GM12878 (cell line): ENCODE results near the gene TJP1. TPM values are rescaled to one million over a fixed set of nuclear protein-coding genes. Genes with fewer than 3 reads are reported as not detected.

Experiments used
- ATAC-seq: fragments of 200-7000 bp; cut with Tn5 transposase; 3 replicates; pipeline ENCODE4 v1.9.1; 2020; ENCODE audit warnings: mild to moderate bottlenecking, moderate library complexity
- BruUV-seq: library from RNA; stranded (reverse); fragments of 400-500 nt; replicated peaks from 2 replicates; lab custom pipeline; 2021; lab: Mats Ljungman, UMichigan
- CTCF ChIA-PET: fragments of 300-600 bp; sonication (Branson Sonifier 250); formaldehyde crosslinking; extraction: SDS; loops from one replicate; lab custom pipeline; 2021; ENCODE audit warnings: inconsistent platforms; lab: Yijun Ruan, JAX
- POLR2A ChIA-PET: fragments of 350-600 bp; formaldehyde crosslinking; extraction: SDS; loops from one replicate; lab custom pipeline; 2021; ENCODE audit warnings: inconsistent platforms; lab: Charles Lee
- RAD21 ChIA-PET: fragments of 300-600 bp; sonication (Branson Sonifier 250); formaldehyde crosslinking; loops from one replicate; lab custom pipeline; 2023; ENCODE audit warnings: antibody characterized with exemption; ENCODE audit not compliant: unreplicated experiment; lab: Charles Lee
- SMC1A ChIA-PET: fragments of 300-600 bp; sonication (Branson Sonifier 250); formaldehyde crosslinking; loops from one replicate; lab custom pipeline; 2023; ENCODE audit not compliant: unreplicated experiment, uncharacterized antibody; lab: Charles Lee
- DNase-seq: peaks from one replicate; pipeline ENCODE4 v3.0.0-alpha.2; 2011; ENCODE audit warnings: low read depth, low spot score
- FAIRE-seq: peaks from 3 replicates; lab custom pipeline; 2011; peaks lifted over from hg19 to GRCh38; lab: Jason Lieb, UNC
- H2AFZ ChIP-seq: 2 replicates; pipeline ENCODE4 v1.6.0; 2011; ENCODE audit warnings: low read depth, low read length, control low read depth; ENCODE audit not compliant: control insufficient read depth
- H3K27ac ChIP-seq: 2 replicates; pipeline ENCODE4 v1.5.1; 2011; ENCODE audit warnings: control low read depth; ENCODE audit not compliant: control insufficient read depth, insufficient read depth
- H3K27me3 ChIP-seq, 2 experiments: replicated peaks in 1 of 2; 2 replicates each; pipeline versions ENCODE4 v1.6.0 to v1.6.1; 2011; ENCODE audit warnings: low read length in 1 of 2; ENCODE audit not compliant: control insufficient read depth in 2 of 2, insufficient read depth in 2 of 2
- H3K36me3 ChIP-seq, 2 experiments: 2 replicates each; pipeline ENCODE4 v1.5.1; 2011; ENCODE audit warnings: low read length in 1 of 2; ENCODE audit not compliant: control insufficient read depth in 2 of 2, insufficient read depth in 2 of 2
- H3K4me1 ChIP-seq: 2 replicates; pipeline ENCODE4 v1.6.1; 2011; ENCODE audit warnings: mild to moderate bottlenecking, low read length, moderate library complexity, mixed read lengths; ENCODE audit not compliant: control insufficient read depth, insufficient read depth
- H3K4me2 ChIP-seq: 2 replicates; pipeline ENCODE4 v1.6.0; 2011; ENCODE audit warnings: control low read depth; ENCODE audit not compliant: control insufficient read depth, insufficient read depth
- H3K4me3 ChIP-seq: fragments of 200-600 bp; sonication (generic); 2 replicates; pipeline ENCODE4 v1.5.1; 2016
- H3K79me2 ChIP-seq: 2 replicates; pipeline ENCODE4 v1.6.0; 2011; ENCODE audit warnings: low read length; ENCODE audit not compliant: control insufficient read depth, insufficient read depth
- H3K9ac ChIP-seq: 2 replicates; pipeline ENCODE4 v1.8.0; 2011; ENCODE audit warnings: low read length, control low read depth, mixed read lengths; ENCODE audit not compliant: control insufficient read depth, insufficient read depth
- H3K9me3 ChIP-seq: replicated peaks from 3 replicates; pipeline ENCODE4 v1.5.1; 2011; ENCODE audit warnings: mild to moderate bottlenecking, low read length; ENCODE audit not compliant: control insufficient read depth, insufficient read depth
- H4K20me1 ChIP-seq: 2 replicates; pipeline ENCODE4 v1.6.0; 2011; ENCODE audit not compliant: control insufficient read depth, insufficient read depth
- BACH1 ChIP-seq: fragments of 450-650 bp; IDR thresholded peaks from 2 replicates; pipeline ENCODE4 v1.6.1; 2017; ENCODE audit warnings: mild to moderate bottlenecking, borderline replicate concordance
- CREM ChIP-seq: IDR thresholded peaks from 2 replicates; pipeline ENCODE4 v1.6.1; 2014; ENCODE audit warnings: antibody characterized with exemption, low read depth
- CUX1 ChIP-seq: IDR thresholded peaks from 2 replicates; pipeline ENCODE4 v1.6.1; 2012; ENCODE audit warnings: improper control_type of control experiment, low read depth, low read length; ENCODE audit not compliant: insufficient replicate concordance
- E2F8 ChIP-seq: fragments of 450-650 bp; IDR thresholded peaks from 2 replicates; pipeline ENCODE4 v1.6.1; 2018; ENCODE audit warnings: mild to moderate bottlenecking, low read depth, moderate library complexity; ENCODE audit not compliant: partially characterized antibody
- ELK1 ChIP-seq: IDR thresholded peaks from 2 replicates; pipeline ENCODE4 v1.6.1; 2012; ENCODE audit warnings: low read depth, low read length, improper control_type of control experiment
- FOS ChIP-seq: IDR thresholded peaks from 3 replicates; pipeline ENCODE4 v1.6.1; 2011; ENCODE audit warnings: borderline replicate concordance; ENCODE audit not compliant: insufficient read length; ENCODE audit errors: extremely low read depth
- HCFC1 ChIP-seq: fragments of 150-350 bp; IDR thresholded peaks from 2 replicates; pipeline ENCODE4 v1.6.1; 2014; ENCODE audit warnings: low read length
- JUND ChIP-seq: IDR thresholded peaks from 2 replicates; pipeline ENCODE4 v1.6.1; 2012; ENCODE audit warnings: low read depth, mild to moderate bottlenecking, low read length, improper control_type of control experiment, moderate library complexity
- MYB ChIP-seq: fragments of 150-350 bp; IDR thresholded peaks from 2 replicates; pipeline ENCODE4 v1.6.1; 2014; ENCODE audit warnings: mild to moderate bottlenecking, low read depth, low read length, borderline replicate concordance
- RAD51 ChIP-seq: fragments of 450-650 bp; IDR thresholded peaks from 2 replicates; pipeline ENCODE4 v1.6.1; 2016; ENCODE audit warnings: moderate library complexity, mild to moderate bottlenecking, inconsistent platforms
- RFX5 ChIP-seq: IDR thresholded peaks from 2 replicates; pipeline ENCODE4 v1.6.1; 2011; ENCODE audit warnings: low read depth, low read length, improper control_type of control experiment
- SUZ12 ChIP-seq: fragments of 200-600 bp; sonication (generic); IDR thresholded peaks from one replicate; pipeline ENCODE4 v1.6.1; 2018; ENCODE audit warnings: antibody characterized with exemption, mild to moderate bottlenecking; ENCODE audit not compliant: unreplicated experiment
- TBL1XR1 ChIP-seq: IDR thresholded peaks from 2 replicates; pipeline ENCODE4 v1.6.1; 2012; ENCODE audit warnings: low read depth, low read length, improper control_type of control experiment
- ZNF274 ChIP-seq: IDR thresholded peaks from one replicate; pipeline ENCODE4 v1.8.0; 2011; ENCODE audit not compliant: insufficient read length, insufficient read depth
- WGBS: methylation state at CpG from one replicate; pipeline ENCODE4 v1.1.6; 2016; ENCODE audit warnings: low lambda C conversion rate; ENCODE audit not compliant: insufficient replicate concordance, insufficient coverage; ENCODE audit errors: missing lambda C conversion rate; 5-methylcytosine and 5-hydroxymethylcytosine counted together
- in situ Hi-C: fragments of 300-500 bp; cut with MboI; formaldehyde crosslinking; loops from 9 replicates; pipeline ENCODE4 v1.14.3; 2018; ENCODE audit warnings: mixed read lengths
- intact Hi-C: fragments of 100-400 bp; cut with micrococcal nuclease; formaldehyde crosslinking; loops from one replicate; pipeline ENCODE4 v1.14.2; 2022; ENCODE audit not compliant: unreplicated experiment
- polyA plus RNA-seq, 11 experiments: library from polyadenylated mRNA; depleted of rRNA in 4 of 11; unstranded in 6 of 11; stranded (reverse) in 5 of 11; fragments of >200 nt; fragmentation: Nextera tagmentation in 4 of 11; fragmentation: Illumina TruSeq in 1 of 11; extraction: Ambion mirVana in 4 of 11; extraction: Trizol in 1 of 11; gene quantifications; 1 replicate in 1 of 11; 2 replicates in 10 of 11; pipeline versions ENCODE4 v1.2.1 to v1.2.3, GENCODE V29; 2011 to 2016; ENCODE audit warnings: inconsistent platforms in 2 of 11, missing spikeins in 2 of 11, low read depth in 1 of 11
- total RNA-seq, 4 experiments: library from RNA; depleted of rRNA in 3 of 4; stranded (reverse); fragments of >200 nt in 3 of 4; fragmentation: Illumina TruSeq in 1 of 4; extraction: Trizol in 1 of 4; gene quantifications; 2 replicates each; pipeline versions ENCODE4 v1.2.1 to v1.2.3, GENCODE V29; 2013 to 2021

TJP1 gene
- total and polyA plus RNA-seq, 10 of the 15 experiments (the other 5 are each of a cell fraction or from before 2014, with no cell fraction given): 0.01 to 0.49 (median 0.08) TPM; not detected in 7

- H3K27me3 ChIP-seq: no peaks in the 10 kb centered on the region
- no peaks in the 10 kb centered on the region for H3K79me2 ChIP-seq
- ChIA-PET CTCF (interaction anchor here (0.5 kb wide), 1 partner anchor 233 kb away, joined by 3 read pairs; no protein-coding TSS in a partner anchor), POLR2A (no interaction called here), RAD21 (interaction anchor here (0.7 kb wide), 1 partner anchor 9 kb away, joined by 3 read pairs; no protein-coding TSS in a partner anchor), SMC1A (no interaction called here)
- H3K9me3 ChIP-seq: no peaks in the 10 kb centered on the region
- no peak overlapping the region for H3K4me2 ChIP-seq
- ATAC-seq (no peak), FAIRE-seq (no peak), DNase-seq (no peak)
- in situ Hi-C loops (no loop called here), intact Hi-C loops (no loop called here)
- no peak overlapping the region for H2AFZ ChIP-seq
- 15% methylated on average over 5 of the region's 5 CpGs for WGBS
- H3K36me3 ChIP-seq: no peaks in the 10 kb centered on the region
- H3K4me1 ChIP-seq: no peaks in the 10 kb centered on the region
- no peak overlapping the region for H3K27ac ChIP-seq
- H4K20me1 ChIP-seq: no peaks in the 10 kb centered on the region
- no TSS peak for BruUV-seq
- H3K9ac ChIP-seq: no peak overlapping the region
- no peak overlapping the region for H3K4me3 ChIP-seq
- TF ChIP-seq ELK1: no peak
- no peak for TF ChIP-seq E2F8
- no peak for TF ChIP-seq MYB
- TF ChIP-seq HCFC1: no peak
- no peak for TF ChIP-seq CUX1
- TF ChIP-seq RFX5: no peak
- no peak for TF ChIP-seq ZNF274
- TF ChIP-seq BACH1: no peak
- no peak for TF ChIP-seq RAD51
- no peak for TF ChIP-seq FOS
- no peak for TF ChIP-seq TBL1XR1
- TF ChIP-seq CREM: no peak
- TF ChIP-seq SUZ12: no peak
- no peak for TF ChIP-seq JUND
Measured at GRCh38 chr15:29756358-29757267, 65.7 kb downstream of the TJP1 start.
